Endothelial cell of umbilical vein (primary cell): Measurements from ENCODE around the gene CKLF. TPM values are rescaled to one million over a fixed set of nuclear protein-coding genes. Genes with fewer than 3 reads are reported as not detected.
"Not testable (repeated sequence)": the region's sequence is repeated elsewhere in the genome, so short reads cannot be mapped to it uniquely, and the experiment has no call there.

Experiments used
- BruUV-seq: library from RNA; stranded (reverse); fragments of 400-500 nt; replicated peaks from 2 replicates; lab custom pipeline; 2021; lab: Mats Ljungman, UMichigan
- CTCF ChIA-PET: fragments of 300-600, 350-600 bp; sonication (Branson Sonifier 250); formaldehyde crosslinking; loops from one replicate; lab custom pipeline; 2021; ENCODE audit warnings: antibody characterized with exemption, inconsistent platforms; lab: Charles Lee
- POLR2A ChIA-PET: fragments of 300-600, 350-600 bp; sonication (Branson Sonifier 250); formaldehyde crosslinking; loops from one replicate; lab custom pipeline; 2021; ENCODE audit warnings: antibody characterized with exemption, inconsistent platforms; lab: Charles Lee
- DNase-seq: peaks from one replicate; pipeline ENCODE4 v3.0.0-alpha.2; 2011; ENCODE audit warnings: low read depth, low spot score
- FAIRE-seq: peaks from 2 replicates; lab custom pipeline; 2011; peaks lifted over from hg19 to GRCh38; lab: Jason Lieb, UNC
- H2AFZ ChIP-seq: 2 replicates; pipeline ENCODE4 v1.6.0; 2012; ENCODE audit warnings: low read depth, low read length, control low read depth, inconsistent platforms
- H3K27ac ChIP-seq: 2 replicates; pipeline ENCODE4 v1.5.1; 2011; ENCODE audit warnings: low read depth, mild to moderate bottlenecking, control low read depth, low read length, moderate library complexity; ENCODE audit not compliant: insufficient read depth
- H3K27me3 ChIP-seq, 2 experiments: 2 replicates each; pipeline versions ENCODE4 v1.6.0 to v1.6.1; 2011; ENCODE audit warnings: low read length in 2 of 2, mixed read lengths in 1 of 2; ENCODE audit not compliant: control insufficient read depth in 2 of 2, insufficient read depth in 2 of 2
- H3K36me3 ChIP-seq, 2 experiments: 2 replicates in 1 of 2; 3 replicates in 1 of 2; pipeline ENCODE4 v1.5.1; 2011; ENCODE audit warnings: low read length in 2 of 2, mild to moderate bottlenecking in 1 of 2, moderate library complexity in 1 of 2; ENCODE audit not compliant: control insufficient read depth in 2 of 2, insufficient read depth in 2 of 2; ENCODE audit errors: extremely low read depth in 1 of 2
- H3K4me1 ChIP-seq: 3 replicates; pipeline ENCODE4 v1.5.1; 2011; ENCODE audit warnings: mild to moderate bottlenecking, low read length; ENCODE audit not compliant: control insufficient read depth, insufficient read depth; ENCODE audit errors: extremely low read depth
- H3K4me2 ChIP-seq: 2 replicates; pipeline ENCODE4 v1.6.1; 2011; ENCODE audit warnings: low read length, control low read depth, mixed read lengths; ENCODE audit not compliant: insufficient read depth
- H3K4me3 ChIP-seq, 3 experiments: fragments of 200-600 bp in 1 of 3; sonication (generic), shearing (Covaris generic) in 1 of 3; replicated peaks in 1 of 3; 2 replicates each; pipeline ENCODE4 v1.5.1; 2011 to 2016; ENCODE audit warnings: control low read depth in 3 of 3, low read length in 3 of 3, mild to moderate bottlenecking in 2 of 3, inconsistent platforms in 1 of 3, low read depth in 1 of 3, moderate library complexity in 1 of 3; ENCODE audit not compliant: insufficient read depth in 1 of 3
- H3K79me2 ChIP-seq: 2 replicates; pipeline ENCODE4 v1.6.0; 2012; ENCODE audit warnings: low read length, inconsistent platforms; ENCODE audit not compliant: control insufficient read depth, insufficient read depth
- H3K9ac ChIP-seq: replicated peaks from 2 replicates; pipeline ENCODE3; 2011; ENCODE audit warnings: low read length, control low read depth; ENCODE audit not compliant: insufficient read depth; ENCODE audit errors: extremely low read depth
- H3K9me1 ChIP-seq: replicated peaks from 3 replicates; pipeline ENCODE4 v1.6.0; 2011; ENCODE audit warnings: mild to moderate bottlenecking, low read length; ENCODE audit not compliant: control insufficient read depth, insufficient read depth; ENCODE audit errors: extremely low read depth
- H3K9me3 ChIP-seq: replicated peaks from 2 replicates; pipeline ENCODE4 v1.5.1; 2012; ENCODE audit warnings: low read length, inconsistent platforms; ENCODE audit not compliant: control insufficient read depth, insufficient read depth
- H4K20me1 ChIP-seq: replicated peaks from 2 replicates; pipeline ENCODE3; 2011; ENCODE audit warnings: mild to moderate bottlenecking, low read length; ENCODE audit not compliant: control insufficient read depth, insufficient read depth; ENCODE audit errors: extremely low read depth
- CTCF ChIP-seq, 2 donors: IDR thresholded peaks; 1 replicate in 1 of 2; 2 replicates in 1 of 2; pipeline ENCODE4 v1.5.1; 2011; ENCODE audit warnings: low read length in 2 of 2, mild to moderate bottlenecking in 2 of 2, moderate library complexity in 2 of 2, control low read depth in 1 of 2, inconsistent platforms in 1 of 2, low read depth in 1 of 2; ENCODE audit not compliant: insufficient read depth in 1 of 2; ENCODE audit errors: extremely low read depth in 1 of 2
- EZH2 ChIP-seq: IDR thresholded peaks from 2 replicates; pipeline ENCODE4 v1.6.1; 2012; ENCODE audit warnings: borderline replicate concordance, low read depth, mild to moderate bottlenecking, moderate library complexity, low read length, inconsistent platforms; ENCODE audit not compliant: severe bottlenecking
- GATA2 ChIP-seq: IDR thresholded peaks from 2 replicates; pipeline ENCODE4 v1.7.0; 2011; ENCODE audit warnings: low read depth, mild to moderate bottlenecking, moderate library complexity, mixed read lengths, low read length; ENCODE audit not compliant: insufficient read length, insufficient read depth
- JUN ChIP-seq: IDR thresholded peaks from 2 replicates; pipeline ENCODE4 v1.6.1; 2011; ENCODE audit warnings: borderline replicate concordance, low read depth; ENCODE audit not compliant: insufficient read length, insufficient read depth
- MAX ChIP-seq: IDR thresholded peaks from 2 replicates; pipeline ENCODE4 v1.6.1; 2011; ENCODE audit not compliant: insufficient read depth, insufficient read length
- MYC ChIP-seq: IDR thresholded peaks from one replicate; pipeline ENCODE4 v1.6.1; 2011; ENCODE audit warnings: mild to moderate bottlenecking, low read depth, low read length
- POLR2A ChIP-seq: IDR thresholded peaks from 2 replicates; pipeline ENCODE4 v1.6.1; 2012; ENCODE audit warnings: low read depth, mild to moderate bottlenecking, control low read depth, low read length
- POLR2AphosphoS5 ChIP-seq: IDR thresholded peaks from 2 replicates; pipeline ENCODE4 v1.6.1; 2012; ENCODE audit warnings: low read depth, mild to moderate bottlenecking, control low read depth, low read length, moderate library complexity; ENCODE audit not compliant: insufficient read depth
- dilution Hi-C: fragments of 300-500 bp; cut with MboI; formaldehyde crosslinking; loops from one replicate; pipeline ENCODE4 v1.15.0; 2019; ENCODE audit warnings: low sequenced_read_pairs; ENCODE audit not compliant: extremely low pct_ligation_motif_present
- intact Hi-C: fragments of 100-400 bp; cut with micrococcal nuclease; formaldehyde crosslinking; loops from one replicate; pipeline ENCODE4 v1.10.0; 2022
- polyA plus RNA-seq, 4 experiments: library from polyadenylated mRNA; depleted of rRNA in 3 of 4; stranded (reverse) in 3 of 4; unstranded in 1 of 4; fragments of >200 nt; gene quantifications; 2 replicates each; pipeline versions ENCODE4 v1.2.1 to v1.2.3, GENCODE V29; 2011 to 2012; ENCODE audit warnings: missing spikeins in 1 of 4
- total RNA-seq: library from RNA; stranded (reverse); gene quantifications from 2 replicates; pipeline ENCODE4 v1.2.3, GENCODE V29; 2021

Gene CKLF
- total and polyA plus RNA-seq, 2 donors (not counting 3 experiments of a cell fraction or from before 2014, with no cell fraction given) = 80.0 to 209 TPM

GRCh38 chr16:66592814-66593213 is 40.4 kb downstream of the CKLF start:
- intact Hi-C loops (no loop called here), dilution Hi-C loops (no loop called here)
- no peaks in the 10 kb centered on the region for H3K79me2 ChIP-seq
- H3K27me3 ChIP-seq = peaks cover 0 to 9% of the 10 kb centered on the region in 2 experiments
- H3K9me1 ChIP-seq = no peaks in the 10 kb centered on the region
- H2AFZ ChIP-seq = no peak overlapping the region
- no peak overlapping the region for H3K4me3 ChIP-seq
- no peak for TF ChIP-seq JUN
- TF ChIP-seq POLR2AphosphoS5 = no peak
- no peak for TF ChIP-seq MAX
- TF ChIP-seq EZH2 = no peak
- TF ChIP-seq GATA2 = no peak
- H3K36me3 ChIP-seq = no peaks in the 10 kb centered on the region
- no peaks in the 10 kb centered on the region for H3K4me1 ChIP-seq
- no peak overlapping the region for H3K4me2 ChIP-seq
- H3K27ac ChIP-seq = no peak overlapping the region
- ChIA-PET POLR2A (no interaction called here), CTCF (no interaction called here)
- FAIRE-seq = no peak
- H3K9ac ChIP-seq = no peak overlapping the region
- BruUV-seq = no TSS peak
- DNase-seq = no peak
- no peaks in the 10 kb centered on the region for H3K9me3 ChIP-seq
- H4K20me1 ChIP-seq = no peaks in the 10 kb centered on the region

GRCh38 chr16:66594739-66595138 is 42.4 kb downstream of the CKLF start:
- no peak overlapping the region for H3K4me3 ChIP-seq
- H3K9me3 ChIP-seq = no peaks in the 10 kb centered on the region
- no peaks in the 10 kb centered on the region for H3K79me2 ChIP-seq
- DNase-seq (no peak), FAIRE-seq (no peak)
- H4K20me1 ChIP-seq = no peaks in the 10 kb centered on the region
- dilution Hi-C loops (no loop called here), intact Hi-C loops (no loop called here)
- ChIA-PET CTCF (interaction anchor here (0.9 to 1.6 kb wide), 2 partner anchors 9 to 86 kb away, joined by 3 read pairs; no protein-coding TSS in a partner anchor), POLR2A (no interaction called here)
- H3K9me1 ChIP-seq = no peaks in the 10 kb centered on the region
- no peaks in the 10 kb centered on the region for H3K4me1 ChIP-seq
- no peak for TF ChIP-seq MYC
- no peak for TF ChIP-seq MAX
- TF ChIP-seq CTCF (IDR thresholded peaks at IDR 0.05; ENCODE audit: extremely low read depth in 1 of 2, insufficient read depth in 1 of 2, low read depth in 1 of 2, low read length in 2 of 2) = no peak
- TF ChIP-seq POLR2AphosphoS5 = no peak
- TF ChIP-seq POLR2A = no peak
- no peak overlapping the region for H3K27ac ChIP-seq
- no peaks in the 10 kb centered on the region for H3K36me3 ChIP-seq
- no peak overlapping the region for H3K9ac ChIP-seq
- peaks cover 0 to 13% of the 10 kb centered on the region in 2 experiments for H3K27me3 ChIP-seq
- H3K4me2 ChIP-seq = no peak overlapping the region
- no peak overlapping the region for H2AFZ ChIP-seq
- BruUV-seq = no TSS peak

- H3K27me3 ChIP-seq = peaks cover 0 to 13% of the 10 kb centered on the region in 2 experiments
- H3K4me3 ChIP-seq, FAIRE-seq, H3K79me2 ChIP-seq, H3K4me1 ChIP-seq, H3K36me3 ChIP-seq, H3K27ac ChIP-seq, H4K20me1 ChIP-seq, intact Hi-C loops, H3K9me1 ChIP-seq, H3K9ac ChIP-seq, DNase-seq, BruUV-seq, dilution Hi-C loops, H3K4me2 ChIP-seq, H2AFZ ChIP-seq, H3K9me3 ChIP-seq: not testable (repeated sequence)
- CTCF ChIA-PET = interaction anchor here (0.6 to 4.2 kb wide), 5 partner anchors 7 to 588 kb away, joined by 3 to 26 read pairs (median 3); no protein-coding TSS in a partner anchor
- POLR2A ChIA-PET = interaction anchor here (0.6 kb wide), 1 partner anchor 274 kb away, joined by 3 read pairs; no protein-coding TSS in a partner anchor
Observed at GRCh38 chr16:66596559-66596958, 44.2 kb downstream of the CKLF start.
